H1 (cell line): ENCODE data around the gene STT3B. TPM values are rescaled to one million over a fixed set of nuclear protein-coding genes. Genes with fewer than 3 reads are reported as not detected.

Experiments
- CTCF ChIA-PET: fragments of 300-600 bp; sonication (Branson Sonifier 250); formaldehyde crosslinking; loops from one replicate; lab custom pipeline; 2021; ENCODE audit not compliant: partially characterized antibody; lab: Charles Lee
- POLR2A ChIA-PET: fragments of 300-600 bp; sonication (Branson Sonifier 250); formaldehyde crosslinking; loops from one replicate; lab custom pipeline; 2021; ENCODE audit warnings: inconsistent platforms; ENCODE audit not compliant: partially characterized antibody; lab: Charles Lee
- DNase-seq, 2 experiments: peaks; one replicate each; pipeline versions ENCODE4 v3.0.0 to v3.0.0-alpha.2; 2010 to 2022; ENCODE audit warnings: low spot score in 2 of 2, low read depth in 1 of 2, mixed read lengths in 1 of 2
- FAIRE-seq: peaks from 2 replicates; lab custom pipeline; 2011; peaks lifted over from hg19 to GRCh38; lab: Jason Lieb, UNC
- H2AFZ ChIP-seq: 2 replicates; pipeline ENCODE4 v1.8.1; 2012; ENCODE audit warnings: low read length, inconsistent platforms
- H2AK5ac ChIP-seq: 2 replicates; pipeline ENCODE4 v1.6.1; 2013; ENCODE audit warnings: low read depth, low read length
- H2BK120ac ChIP-seq: replicated peaks from 2 replicates; pipeline ENCODE3; 2013; ENCODE audit warnings: low read depth, low read length, inconsistent platforms
- H2BK12ac ChIP-seq: 2 replicates; pipeline ENCODE4 v1.6.1; 2013; ENCODE audit warnings: low read depth, low read length
- H2BK15ac ChIP-seq: 2 replicates; pipeline ENCODE4 v1.6.1; 2013; ENCODE audit warnings: low read length
- H2BK20ac ChIP-seq: 2 replicates; pipeline ENCODE4 v1.6.1; 2013; ENCODE audit warnings: low read length
- H2BK5ac ChIP-seq: 2 replicates; pipeline ENCODE4 v1.6.1; 2013; ENCODE audit warnings: low read depth, low read length
- H3K14ac ChIP-seq: 2 replicates; pipeline ENCODE4 v1.6.1; 2013; ENCODE audit warnings: inconsistent platforms; ENCODE audit not compliant: insufficient read length
- H3K18ac ChIP-seq: 2 replicates; pipeline ENCODE4 v1.6.1; 2013; ENCODE audit warnings: low read length; ENCODE audit errors: extremely low read depth
- H3K23ac ChIP-seq: 2 replicates; pipeline ENCODE4 v1.6.1; 2013; ENCODE audit warnings: inconsistent platforms; ENCODE audit not compliant: insufficient read length
- H3K23me2 ChIP-seq: 2 replicates; pipeline ENCODE4 v1.6.1; 2013; ENCODE audit warnings: low read depth, low read length
- H3K27ac ChIP-seq: 2 replicates; pipeline ENCODE4 v1.6.1; 2011; ENCODE audit warnings: low read depth, low read length, inconsistent platforms
- H3K27me3 ChIP-seq, 4 experiments: replicated peaks in 1 of 4; 1 replicate in 1 of 4; 2 replicates in 3 of 4; pipeline versions ENCODE4 v1.6.1 to v1.8.1; 2011 to 2013; ENCODE audit warnings: low read length in 3 of 4, mild to moderate bottlenecking in 3 of 4, inconsistent platforms in 2 of 4, mixed read lengths in 2 of 4, moderate library complexity in 1 of 4; ENCODE audit not compliant: control insufficient read depth in 3 of 4, insufficient read depth in 3 of 4; ENCODE audit errors: extremely low read depth in 1 of 4
- H3K36me3 ChIP-seq, 4 experiments: 2 replicates each; pipeline versions ENCODE4 v1.6.1 to v1.8.1; 2011 to 2013; ENCODE audit warnings: mild to moderate bottlenecking in 4 of 4, low read length in 3 of 4, moderate library complexity in 2 of 4, control low read depth in 1 of 4, inconsistent platforms in 1 of 4; ENCODE audit not compliant: insufficient read depth in 4 of 4, control insufficient read depth in 2 of 4
- H3K4ac ChIP-seq: replicated peaks from 2 replicates; pipeline ENCODE3; 2013; ENCODE audit warnings: low read length, low read depth, mixed read lengths, inconsistent platforms; ENCODE audit not compliant: insufficient read length
- H3K4me1 ChIP-seq, 4 experiments: replicated peaks in 1 of 4; 1 replicate in 1 of 4; 2 replicates in 3 of 4; pipeline versions ENCODE4 v1.6.1 to v1.8.1; 2011 to 2013; ENCODE audit warnings: low read length in 3 of 4, inconsistent platforms in 2 of 4, mixed read lengths in 1 of 4; ENCODE audit not compliant: insufficient read depth in 4 of 4, control insufficient read depth in 3 of 4
- H3K4me2 ChIP-seq, 2 experiments: 2 replicates each; pipeline versions ENCODE4 v1.6.1 to v1.8.1; 2011 to 2013; ENCODE audit warnings: low read depth in 2 of 2, low read length in 2 of 2, control low read depth in 1 of 2, inconsistent platforms in 1 of 2, mild to moderate bottlenecking in 1 of 2; ENCODE audit not compliant: insufficient read depth in 1 of 2
- H3K4me3 ChIP-seq, 4 experiments: fragments of 200-600, 300-600 bp in 1 of 4; sonication (generic), shearing (Covaris generic), sonication (Bioruptor Twin) in 1 of 4; 2 replicates each; pipeline versions ENCODE4 v1.5.1 to v1.8.1; 2011 to 2016; ENCODE audit warnings: low read length in 4 of 4, low read depth in 3 of 4, control low read depth in 2 of 4, inconsistent platforms in 2 of 4, mild to moderate bottlenecking in 2 of 4, mixed read lengths in 1 of 4, moderate library complexity in 1 of 4; ENCODE audit not compliant: insufficient read depth in 2 of 4; ENCODE audit errors: extremely low read depth in 1 of 4
- H3K56ac ChIP-seq: replicated peaks from 2 replicates; pipeline ENCODE3; 2013; ENCODE audit warnings: low read depth, mild to moderate bottlenecking, mixed read lengths, low read length, inconsistent platforms; ENCODE audit not compliant: insufficient read length
- H3K79me1 ChIP-seq: 2 replicates; pipeline ENCODE4 v1.6.1; 2013; ENCODE audit warnings: low read depth, low read length, control low read depth
- H3K79me2 ChIP-seq, 2 experiments: 2 replicates each; pipeline versions ENCODE4 v1.6.1 to v1.8.1; 2012 to 2013; ENCODE audit warnings: low read length in 2 of 2, mild to moderate bottlenecking in 2 of 2, inconsistent platforms in 1 of 2; ENCODE audit not compliant: insufficient read depth in 2 of 2, control insufficient read depth in 1 of 2
- H3K9ac ChIP-seq, 4 experiments: replicated peaks in 1 of 4; 1 replicate in 1 of 4; 2 replicates in 3 of 4; pipeline versions ENCODE4 v1.6.1 to v1.8.1; 2011 to 2013; ENCODE audit warnings: low read depth in 3 of 4, low read length in 3 of 4, control low read depth in 2 of 4, mild to moderate bottlenecking in 2 of 4, moderate library complexity in 2 of 4, inconsistent platforms in 1 of 4; ENCODE audit errors: extremely low read depth in 1 of 4
- H3K9me3 ChIP-seq, 2 experiments: 2 replicates each; pipeline versions ENCODE4 v1.6.1 to v1.8.1; 2012 to 2013; ENCODE audit warnings: mild to moderate bottlenecking in 2 of 2, moderate library complexity in 2 of 2, control low read depth in 1 of 2, inconsistent platforms in 1 of 2, low read depth in 1 of 2, low read length in 1 of 2, mixed read lengths in 1 of 2; ENCODE audit not compliant: insufficient read depth in 2 of 2
- H4K20me1 ChIP-seq, 2 experiments: replicated peaks in 1 of 2; 2 replicates each; pipeline versions ENCODE3 to v1.8.1; 2011 to 2013; ENCODE audit warnings: inconsistent platforms in 2 of 2, low read length in 2 of 2, mild to moderate bottlenecking in 1 of 2; ENCODE audit not compliant: insufficient read depth in 2 of 2, control insufficient read depth in 1 of 2
- H4K5ac ChIP-seq: 2 replicates; pipeline ENCODE4 v1.6.1; 2013; ENCODE audit warnings: low read length, low read depth, mixed read lengths, inconsistent platforms; ENCODE audit not compliant: insufficient read length
- H4K8ac ChIP-seq: 2 replicates; pipeline ENCODE4 v1.8.0; 2013; ENCODE audit warnings: mild to moderate bottlenecking, moderate library complexity, low read length, inconsistent platforms; ENCODE audit not compliant: insufficient read depth; ENCODE audit errors: extremely low read depth
- H4K91ac ChIP-seq: replicated peaks from 2 replicates; pipeline ENCODE3; 2013; ENCODE audit warnings: low read length, mixed read lengths, inconsistent platforms; ENCODE audit not compliant: insufficient read length
- ASH2L ChIP-seq: fragments of 200-600, 300-600 bp; sonication (generic); IDR thresholded peaks from one replicate; pipeline ENCODE4 v1.7.1; 2017; ENCODE audit warnings: low read length
- BACH1 ChIP-seq: IDR thresholded peaks from 2 replicates; pipeline ENCODE4 v1.6.1; 2012; ENCODE audit warnings: low read length, improper control_type of control experiment
- CBX5 ChIP-seq: fragments of 300-800, 300-1000 bp; sonication (generic); IDR thresholded peaks from 2 replicates; pipeline ENCODE4 v1.7.1; 2016; ENCODE audit warnings: antibody characterized with exemption, low read length, low read depth
- CHD2 ChIP-seq: IDR thresholded peaks from 2 replicates; pipeline ENCODE4 v1.6.1; 2012; ENCODE audit warnings: low read length, improper control_type of control experiment
- HDAC2 ChIP-seq, 2 experiments: fragments of 300-600 bp in 1 of 2; sonication (generic) in 1 of 2; IDR thresholded peaks; 2 replicates each; pipeline ENCODE4 v1.6.1; 2011 to 2012; ENCODE audit warnings: low read depth in 2 of 2, low read length in 2 of 2, mild to moderate bottlenecking in 2 of 2, moderate library complexity in 2 of 2, borderline replicate concordance in 1 of 2, inconsistent platforms in 1 of 2
- HDAC6 ChIP-seq: IDR thresholded peaks from one replicate; pipeline ENCODE4 v1.7.1; 2012; ENCODE audit warnings: low read depth, mild to moderate bottlenecking, inconsistent platforms, low read length, moderate library complexity
- KDM4A ChIP-seq: IDR thresholded peaks from one replicate; pipeline ENCODE4 v1.7.1; 2012; ENCODE audit warnings: low read depth, mild to moderate bottlenecking, moderate library complexity, low read length, inconsistent platforms; ENCODE audit not compliant: severe bottlenecking
- NANOG ChIP-seq: IDR thresholded peaks from 2 replicates; pipeline ENCODE4 v1.6.1; 2011; ENCODE audit warnings: low read length, low read depth, mild to moderate bottlenecking, inconsistent platforms; ENCODE audit not compliant: insufficient read depth, poor library complexity, severe bottlenecking
- POLR2A ChIP-seq, 2 experiments: IDR thresholded peaks; 1 replicate in 1 of 2; 2 replicates in 1 of 2; pipeline ENCODE4 v1.6.1; 2011; ENCODE audit warnings: low read depth in 2 of 2, low read length in 2 of 2, mild to moderate bottlenecking in 2 of 2; ENCODE audit errors: control extremely low read depth in 1 of 2
- RAD21 ChIP-seq, 2 experiments: IDR thresholded peaks in 1 of 2; conservative IDR thresholded peaks in 1 of 2; 2 replicates each; pipeline ENCODE4 v1.6.1; 2011; ENCODE audit warnings: low read depth in 2 of 2, low read length in 2 of 2, improper control_type of control experiment in 1 of 2, inconsistent platforms in 1 of 2, mild to moderate bottlenecking in 1 of 2, moderate library complexity in 1 of 2
- RBBP5 ChIP-seq: IDR thresholded peaks from 2 replicates; pipeline ENCODE4 v1.7.1; 2012; ENCODE audit warnings: low read depth, mild to moderate bottlenecking, inconsistent platforms, low read length, moderate library complexity, borderline replicate concordance
- SIRT6 ChIP-seq: IDR thresholded peaks from one replicate; pipeline ENCODE4 v1.7.1; 2012; ENCODE audit warnings: low read length, inconsistent platforms
- TCF12 ChIP-seq: IDR thresholded peaks from 2 replicates; pipeline ENCODE4 v1.6.1; 2011; ENCODE audit warnings: low read depth, mild to moderate bottlenecking, low read length
- WGBS, 2 experiments: shearing (Covaris generic) in 1 of 2; methylation state at CpG; one replicate each; pipeline versions ENCODE4 v1.1.6 to v1.1.7; 2013 to 2015; ENCODE audit warnings: low lambda C conversion rate in 2 of 2, mixed read lengths in 2 of 2, inconsistent platforms in 1 of 2, low coverage in 1 of 2, missing lambda C conversion rate in 1 of 2; ENCODE audit not compliant: insufficient replicate concordance in 2 of 2, insufficient coverage in 1 of 2, insufficient read length in 1 of 2; ENCODE audit errors: extremely low coverage in 1 of 2, missing lambda C conversion rate in 1 of 2; 5-methylcytosine and 5-hydroxymethylcytosine counted together
- polyA plus RNA-seq, 7 experiments: library from polyadenylated mRNA; depleted of rRNA in 3 of 7; stranded (reverse) in 5 of 7; unstranded in 2 of 7; fragments of >200 nt in 5 of 7; fragments of 200-250 nt in 2 of 7; gene quantifications; 1 replicate in 5 of 7; 2 replicates in 1 of 7; 4 replicates in 1 of 7; pipeline versions ENCODE4 v1.2.1 to v1.2.3, GENCODE V29; 2011 to 2013; ENCODE audit warnings: missing spikeins in 2 of 7, mixed read lengths in 2 of 7
- total RNA-seq: library from RNA; stranded (reverse); fragmentation: NEBNext Ultra II Directional; extraction: Animal tissue kit (Norgen Biotek cat#: 25700); gene quantifications from 2 replicates; pipeline ENCODE4 v1.2.1, GENCODE V29; 2021
- TF ChIP-seq, protein P1 (sequence below): IDR thresholded peaks from 2 replicates; pipeline ENCODE4 v1.6.1; 2011; ENCODE audit warnings: low read depth, mild to moderate bottlenecking, low read length; ENCODE audit not compliant: insufficient read depth

The STT3B gene
- total and polyA plus RNA-seq, 2 of the 8 experiments (the other 6 are each of a cell fraction or from before 2014, with no cell fraction given): 43.5 to 134 TPM

- H2AFZ ChIP-seq: no peak overlapping the region
- H2AK5ac ChIP-seq: no peak overlapping the region
- no peaks in the 10 kb centered on the region for H3K4me1 ChIP-seq
- H4K5ac ChIP-seq: no peak overlapping the region
- H3K4me2 ChIP-seq: no peak overlapping the region
- no peak overlapping the region for H2BK5ac ChIP-seq
- DNase-seq (no peak), FAIRE-seq (no peak)
- no peak overlapping the region for H3K56ac ChIP-seq
- no peaks in the 10 kb centered on the region for H3K23me2 ChIP-seq
- POLR2A ChIA-PET: no interaction called here
- WGBS, 2 experiments: 100% methylated on average over 1 of the region's 1 CpG; no CpG with 5 or more reads in 1 of the 2 experiments
- no peaks in the 10 kb centered on the region for H3K79me2 ChIP-seq
- no peak overlapping the region for H4K91ac ChIP-seq
- H3K9ac ChIP-seq: no peak overlapping the region
- H3K23ac ChIP-seq: no peak overlapping the region
- no peaks in the 10 kb centered on the region for H4K20me1 ChIP-seq
- no peak overlapping the region for H2BK20ac ChIP-seq
- no peak overlapping the region for H3K14ac ChIP-seq
- CTCF ChIA-PET: interaction anchor here (1.0 to 1.7 kb wide), 2 partner anchors 13 to 27 kb away, joined by 3 to 4 read pairs; no protein-coding TSS in a partner anchor
- H2BK15ac ChIP-seq: no peak overlapping the region
- no peak overlapping the region for H3K18ac ChIP-seq
- no peaks in the 10 kb centered on the region for H3K36me3 ChIP-seq
- H3K27me3 ChIP-seq: peaks cover 0 to 1% (median 0%) of the 10 kb centered on the region in 4 experiments; a peak in 1 of 7 replicates
- no peak overlapping the region for H3K4ac ChIP-seq
- H2BK120ac ChIP-seq: no peak overlapping the region
- no peak overlapping the region for H2BK12ac ChIP-seq
- no peak overlapping the region for H3K27ac ChIP-seq
- no peak overlapping the region for H3K4me3 ChIP-seq
- H4K8ac ChIP-seq: no peak overlapping the region
- no peaks in the 10 kb centered on the region for H3K79me1 ChIP-seq
- H3K9me3 ChIP-seq: no peaks in the 10 kb centered on the region; a peak in 1 of 4 replicates
- TF ChIP-seq SIRT6: no peak
- no peak for TF ChIP-seq KDM4A
- TF ChIP-seq RBBP5: no peak
- no peak for TF ChIP-seq CHD2
- TF ChIP-seq ASH2L: no peak
- no peak for TF ChIP-seq NANOG
- TF ChIP-seq TCF12: no peak
- TF ChIP-seq BACH1: no peak
- TF ChIP-seq HDAC2 (IDR thresholded peaks at IDR 0.05; ENCODE audit: borderline replicate concordance in 1 of 2, low read depth in 2 of 2, low read length in 2 of 2): no peak
- no peak for TF ChIP-seq HDAC6
- TF ChIP-seq, protein P1, sequence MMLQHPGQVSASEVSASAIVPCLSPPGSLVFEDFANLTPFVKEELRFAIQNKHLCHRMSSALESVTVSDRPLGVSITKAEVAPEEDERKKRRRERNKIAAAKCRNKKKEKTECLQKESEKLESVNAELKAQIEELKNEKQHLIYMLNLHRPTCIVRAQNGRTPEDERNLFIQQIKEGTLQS: no peak
- TF ChIP-seq RAD21 (IDR thresholded peaks at IDR 0.05 in 1 of 2, conservative IDR thresholded peaks at IDR 0.05 in 1 of 2; ENCODE audit: low read depth in 2 of 2, low read length in 2 of 2): no peak
- TF ChIP-seq CBX5: no peak
- no peak for TF ChIP-seq POLR2A (IDR thresholded peaks at IDR 0.05; ENCODE audit: control extremely low read depth in 1 of 2, low read depth in 2 of 2, low read length in 2 of 2)
These were observed 48.9 kb upstream of the STT3B start for GRCh38 chr3:31483776-31484175.
